Liver (tissue), 3 donors: ENCODE data around the gene FRAT1.

Experiments used
- EGR1 ChIP-seq, 2 donors: IDR thresholded peaks; 2 replicates each; pipeline ENCODE4 v1.6.1; 2016 to 2018; ENCODE audit warnings: antibody characterized with exemption in 2 of 2, low read depth in 2 of 2
- HNF4A ChIP-seq, 2 donors: conservative IDR thresholded peaks; 2 replicates each; pipeline ENCODE4 v1.6.1; 2016; ENCODE audit warnings: antibody characterized with exemption in 2 of 2, mild to moderate bottlenecking in 2 of 2
- RAD21 ChIP-seq, 2 donors: IDR thresholded peaks; 2 replicates each; pipeline ENCODE4 v1.6.1; 2016; ENCODE audit warnings: antibody characterized with exemption in 2 of 2, mild to moderate bottlenecking in 2 of 2
- REST ChIP-seq: IDR thresholded peaks from 2 replicates; pipeline ENCODE4 v1.6.1; 2016; ENCODE audit warnings: antibody characterized with exemption, mild to moderate bottlenecking
- SP1 ChIP-seq: IDR thresholded peaks from 2 replicates; pipeline ENCODE4 v1.6.1; 2018; ENCODE audit warnings: antibody characterized with exemption, mild to moderate bottlenecking
- YY1 ChIP-seq: IDR thresholded peaks from 2 replicates; pipeline ENCODE4 v1.6.1; 2016; ENCODE audit warnings: antibody characterized with exemption, mild to moderate bottlenecking
- TF ChIP-seq, protein P1 (sequence below): IDR thresholded peaks from 2 replicates; pipeline ENCODE4 v1.6.1; 2016; ENCODE audit warnings: antibody characterized with exemption
- TF ChIP-seq, protein P2 (sequence below): fragments of 150-350 bp; IDR thresholded peaks from 2 replicates; pipeline ENCODE4 v1.5.1; 2017; ENCODE audit warnings: improper control_type of control experiment, low read depth, low read length; ENCODE audit not compliant: missing input control
- TF ChIP-seq, protein P3 (sequence below): IDR thresholded peaks from 2 replicates; pipeline ENCODE4 v1.6.1; 2016; ENCODE audit warnings: antibody characterized with exemption
- donor health status: healthy.
- donor health status: healthy.

GRCh38 chr10:97278491-97278989 lies 40.5 kb upstream of the FRAT1 start:
- TF ChIP-seq SP1 (no peak), RAD21 (IDR thresholded peaks at IDR 0.05) (peak; percentile 92 to 93), REST (no peak), YY1 (no peak), HNF4A (conservative IDR thresholded peaks at IDR 0.05) (no peak), EGR1 (IDR thresholded peaks at IDR 0.05; ENCODE audit: low read depth in 2 of 2) (no peak)
- TF ChIP-seq, protein P1, sequence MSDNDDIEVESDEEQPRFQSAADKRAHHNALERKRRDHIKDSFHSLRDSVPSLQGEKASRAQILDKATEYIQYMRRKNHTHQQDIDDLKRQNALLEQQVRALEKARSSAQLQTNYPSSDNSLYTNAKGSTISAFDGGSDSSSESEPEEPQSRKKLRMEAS, result no peak
- TF ChIP-seq, protein P2, sequence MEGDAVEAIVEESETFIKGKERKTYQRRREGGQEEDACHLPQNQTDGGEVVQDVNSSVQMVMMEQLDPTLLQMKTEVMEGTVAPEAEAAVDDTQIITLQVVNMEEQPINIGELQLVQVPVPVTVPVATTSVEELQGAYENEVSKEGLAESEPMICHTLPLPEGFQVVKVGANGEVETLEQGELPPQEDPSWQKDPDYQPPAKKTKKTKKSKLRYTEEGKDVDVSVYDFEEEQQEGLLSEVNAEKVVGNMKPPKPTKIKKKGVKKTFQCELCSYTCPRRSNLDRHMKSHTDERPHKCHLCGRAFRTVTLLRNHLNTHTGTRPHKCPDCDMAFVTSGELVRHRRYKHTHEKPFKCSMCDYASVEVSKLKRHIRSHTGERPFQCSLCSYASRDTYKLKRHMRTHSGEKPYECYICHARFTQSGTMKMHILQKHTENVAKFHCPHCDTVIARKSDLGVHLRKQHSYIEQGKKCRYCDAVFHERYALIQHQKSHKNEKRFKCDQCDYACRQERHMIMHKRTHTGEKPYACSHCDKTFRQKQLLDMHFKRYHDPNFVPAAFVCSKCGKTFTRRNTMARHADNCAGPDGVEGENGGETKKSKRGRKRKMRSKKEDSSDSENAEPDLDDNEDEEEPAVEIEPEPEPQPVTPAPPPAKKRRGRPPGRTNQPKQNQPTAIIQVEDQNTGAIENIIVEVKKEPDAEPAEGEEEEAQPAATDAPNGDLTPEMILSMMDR, result peak; percentile 68
- TF ChIP-seq, protein P3, sequence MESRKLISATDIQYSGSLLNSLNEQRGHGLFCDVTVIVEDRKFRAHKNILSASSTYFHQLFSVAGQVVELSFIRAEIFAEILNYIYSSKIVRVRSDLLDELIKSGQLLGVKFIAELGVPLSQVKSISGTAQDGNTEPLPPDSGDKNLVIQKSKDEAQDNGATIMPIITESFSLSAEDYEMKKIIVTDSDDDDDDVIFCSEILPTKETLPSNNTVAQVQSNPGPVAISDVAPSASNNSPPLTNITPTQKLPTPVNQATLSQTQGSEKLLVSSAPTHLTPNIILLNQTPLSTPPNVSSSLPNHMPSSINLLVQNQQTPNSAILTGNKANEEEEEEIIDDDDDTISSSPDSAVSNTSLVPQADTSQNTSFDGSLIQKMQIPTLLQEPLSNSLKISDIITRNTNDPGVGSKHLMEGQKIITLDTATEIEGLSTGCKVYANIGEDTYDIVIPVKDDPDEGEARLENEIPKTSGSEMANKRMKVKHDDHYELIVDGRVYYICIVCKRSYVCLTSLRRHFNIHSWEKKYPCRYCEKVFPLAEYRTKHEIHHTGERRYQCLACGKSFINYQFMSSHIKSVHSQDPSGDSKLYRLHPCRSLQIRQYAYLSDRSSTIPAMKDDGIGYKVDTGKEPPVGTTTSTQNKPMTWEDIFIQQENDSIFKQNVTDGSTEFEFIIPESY, result no peak
